Activated T-cell treated with anti-CD3 and anti-CD28 coated beads, Interleukin-2, amount 50 U/mL, for 24 hours (primary cell): ENCODE data around the gene LHFPL3.

Source experiments
- DNase-seq: peaks from one replicate; pipeline ENCODE4 v3.0.0-alpha.2; 2020
- H3K27ac Mint-ChIP-seq: 2 replicates; pipeline ENCODE4 v1.8.0; 2020; ENCODE audit warnings: mild to moderate bottlenecking, mixed read lengths
- H3K27me3 Mint-ChIP-seq: 2 replicates; pipeline ENCODE4 v1.8.0; 2020; ENCODE audit warnings: mixed read lengths
- H3K36me3 Mint-ChIP-seq: 2 replicates; pipeline ENCODE4 v1.8.0; 2020; ENCODE audit warnings: low read depth, mixed read lengths
- H3K4me1 Mint-ChIP-seq: 2 replicates; pipeline ENCODE4 v1.8.0; 2020; ENCODE audit warnings: low read depth, mixed read lengths
- H3K4me3 Mint-ChIP-seq: 2 replicates; pipeline ENCODE4 v1.8.0; 2020; ENCODE audit warnings: mild to moderate bottlenecking, moderate library complexity, mixed read lengths
- H3K9me3 Mint-ChIP-seq: 2 replicates; pipeline ENCODE4 v1.8.0; 2020; ENCODE audit warnings: mixed read lengths

LHFPL3 gene

GRCh38 chr7:104482362-104483037 lies 154.1 kb downstream of the LHFPL3 start:
- Mint-ChIP-seq H3K27me3 (no peaks in the 10 kb centered on the region), H3K4me1 (no peaks in the 10 kb centered on the region), H3K27ac (no peak overlapping the region), H3K4me3 (no peak overlapping the region), H3K36me3 (no peaks in the 10 kb centered on the region), H3K9me3 (no peaks in the 10 kb centered on the region)
- DNase-seq, result no peak

DNA sequence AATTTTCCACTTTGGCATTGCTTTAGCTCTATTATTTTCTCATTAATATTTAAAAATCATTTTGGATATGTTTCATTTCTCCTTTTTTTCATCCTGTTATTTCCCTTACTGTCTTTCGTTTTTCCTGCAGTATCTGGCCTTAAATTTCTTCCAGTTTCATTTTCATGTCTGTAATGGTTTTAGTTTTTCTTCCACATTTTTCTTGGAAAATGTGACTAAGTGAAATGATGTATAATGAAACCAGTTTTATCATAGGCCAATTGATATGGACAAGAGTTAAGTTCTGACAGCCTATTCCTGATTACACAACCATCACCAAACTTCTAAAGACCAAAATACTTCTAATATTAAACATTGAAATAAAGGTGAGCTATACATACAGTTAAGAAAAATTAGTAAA lies 158.5 kb downstream of the LHFPL3 start:
- Mint-ChIP-seq H3K27ac (no peak overlapping the region), H3K9me3 (no peaks in the 10 kb centered on the region), H3K4me1 (no peaks in the 10 kb centered on the region), H3K4me3 (no peak overlapping the region), H3K36me3 (no peaks in the 10 kb centered on the region), H3K27me3 (no peaks in the 10 kb centered on the region)
- DNase-seq, result no peak

- no peak for DNase-seq
- Mint-ChIP-seq H3K27ac (no peak overlapping the region), H3K36me3 (no peaks in the 10 kb centered on the region), H3K9me3 (no peaks in the 10 kb centered on the region), H3K27me3 (no peaks in the 10 kb centered on the region), H3K4me1 (no peaks in the 10 kb centered on the region), H3K4me3 (no peak overlapping the region)
Measured at GRCh38 chr7:104487642-104488041, 159.2 kb downstream of the LHFPL3 start.

DNA sequence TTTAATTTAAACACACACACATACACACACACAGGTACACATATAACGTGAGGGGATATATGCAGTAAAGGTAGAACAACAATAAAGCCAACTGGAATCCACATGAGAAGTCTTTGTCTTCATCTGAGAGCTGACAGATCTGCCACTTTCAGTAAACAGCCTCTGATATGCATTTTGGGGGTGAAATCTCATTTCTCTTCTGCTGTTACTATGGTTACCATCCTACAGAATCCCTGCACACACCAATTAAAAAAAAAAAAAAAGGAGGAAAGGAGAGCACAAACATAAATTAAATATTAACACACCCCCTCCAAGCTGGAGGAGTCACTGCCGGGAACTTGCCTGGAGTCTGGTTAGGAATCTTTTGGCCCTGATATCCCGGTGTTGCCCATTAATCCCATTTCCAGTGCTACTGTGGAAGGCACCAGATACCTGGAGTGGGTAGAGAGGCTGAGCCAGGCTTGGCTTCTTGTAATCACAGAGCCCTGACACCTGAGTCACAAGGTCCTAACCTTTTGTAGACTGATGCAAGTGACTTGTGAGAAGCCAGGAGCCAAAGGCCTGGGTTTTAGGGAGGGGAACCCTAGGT lies 169.1 kb downstream of the LHFPL3 start:
- H3K36me3 Mint-ChIP-seq, result no peaks in the 10 kb centered on the region
- no peaks in the 10 kb centered on the region for H3K9me3 Mint-ChIP-seq
- H3K27ac Mint-ChIP-seq, result no peak overlapping the region
- no peak overlapping the region for H3K4me3 Mint-ChIP-seq
- no peaks in the 10 kb centered on the region for H3K4me1 Mint-ChIP-seq
- H3K27me3 Mint-ChIP-seq, result no peaks in the 10 kb centered on the region
- DNase-seq, result no peak

- Mint-ChIP-seq H3K27ac (no peak overlapping the region), H3K27me3 (no peaks in the 10 kb centered on the region), H3K4me1 (no peaks in the 10 kb centered on the region), H3K4me3 (no peak overlapping the region), H3K36me3 (no peaks in the 10 kb centered on the region), H3K9me3 (no peaks in the 10 kb centered on the region)
- DNase-seq, result no peak
Measured at GRCh38 chr7:104499975-104500374, 171.6 kb downstream of the LHFPL3 start.

DNA sequence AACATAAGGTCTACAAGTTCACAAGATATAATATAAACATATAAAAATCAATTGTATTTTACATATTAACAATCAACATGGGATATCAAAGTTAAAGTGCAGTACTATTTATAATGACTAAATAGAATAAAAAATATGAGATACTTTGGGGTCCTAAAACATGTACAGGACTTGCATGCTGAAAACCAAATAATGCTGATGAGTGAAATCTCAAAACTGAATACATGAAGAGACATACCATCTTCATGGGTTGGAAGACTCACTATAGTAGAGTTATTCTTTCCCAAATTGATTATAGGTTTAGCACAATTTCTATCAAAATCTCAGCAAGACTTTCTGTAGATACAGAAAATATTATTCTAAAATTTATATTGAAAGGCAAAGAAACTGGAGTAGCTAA lies 181.5 kb downstream of the LHFPL3 start:
- no peaks in the 10 kb centered on the region for H3K9me3 Mint-ChIP-seq
- H3K27me3 Mint-ChIP-seq, result no peaks in the 10 kb centered on the region
- no peaks in the 10 kb centered on the region for H3K4me1 Mint-ChIP-seq
- no peaks in the 10 kb centered on the region for H3K36me3 Mint-ChIP-seq
- no peak overlapping the region for H3K27ac Mint-ChIP-seq
- no peak overlapping the region for H3K4me3 Mint-ChIP-seq
- DNase-seq, result no peak

DNA sequence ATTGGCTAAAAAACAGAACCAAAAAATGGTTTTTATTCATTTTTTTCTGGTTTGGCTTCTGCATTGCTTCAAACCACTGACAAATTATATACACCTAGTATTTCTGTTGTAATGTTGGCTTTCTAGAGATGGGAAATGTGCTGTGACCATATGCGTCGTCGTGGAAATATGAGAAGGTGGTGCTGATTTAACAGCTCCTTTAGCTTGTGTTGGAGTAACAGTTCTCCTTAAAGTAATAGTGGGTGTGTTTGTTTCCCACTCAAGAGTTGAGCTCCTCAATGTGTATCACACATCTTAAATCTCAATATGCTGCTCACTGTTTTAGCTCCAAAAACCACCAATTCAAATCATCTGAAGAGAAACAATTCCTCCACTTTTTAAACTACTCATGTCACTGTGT lies 196.4 kb downstream of the LHFPL3 start:
- H3K4me3 Mint-ChIP-seq, result no peak overlapping the region
- no peaks in the 10 kb centered on the region for H3K4me1 Mint-ChIP-seq
- H3K9me3 Mint-ChIP-seq, result no peaks in the 10 kb centered on the region
- no peaks in the 10 kb centered on the region for H3K36me3 Mint-ChIP-seq
- no peaks in the 10 kb centered on the region for H3K27me3 Mint-ChIP-seq
- H3K27ac Mint-ChIP-seq, result no peak overlapping the region
- DNase-seq, result no peak

- H3K27ac Mint-ChIP-seq, result no peak overlapping the region
- no peaks in the 10 kb centered on the region for H3K36me3 Mint-ChIP-seq
- H3K9me3 Mint-ChIP-seq, result no peaks in the 10 kb centered on the region
- no peaks in the 10 kb centered on the region for H3K27me3 Mint-ChIP-seq
- H3K4me1 Mint-ChIP-seq, result no peaks in the 10 kb centered on the region
- no peak overlapping the region for H3K4me3 Mint-ChIP-seq
- no peak for DNase-seq
Measured at GRCh38 chr7:104528142-104528541, 199.7 kb downstream of the LHFPL3 start.

DNA sequence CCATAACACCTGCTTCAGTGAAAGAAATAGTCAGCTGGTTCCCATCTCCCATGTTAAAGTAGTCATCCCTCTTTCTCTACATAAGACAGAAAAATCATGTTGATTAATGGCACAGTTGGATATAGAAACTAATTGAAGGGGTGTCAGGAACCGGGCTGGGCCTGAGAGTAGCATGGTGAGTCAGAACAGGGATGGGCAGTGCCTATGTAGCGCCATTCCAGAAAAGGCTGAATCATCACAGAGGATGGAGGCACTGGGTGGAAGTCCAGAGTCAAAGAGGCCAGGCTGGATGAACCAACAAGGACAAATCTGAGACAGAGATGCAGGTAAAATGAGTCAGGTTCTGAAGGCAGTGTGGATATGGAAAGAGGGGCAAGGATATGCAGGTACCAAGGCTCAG lies 201.2 kb downstream of the LHFPL3 start:
- DNase-seq, result no peak
- Mint-ChIP-seq H3K36me3 (no peaks in the 10 kb centered on the region), H3K27me3 (no peaks in the 10 kb centered on the region), H3K27ac (no peak overlapping the region), H3K4me1 (no peaks in the 10 kb centered on the region), H3K4me3 (no peak overlapping the region), H3K9me3 (no peaks in the 10 kb centered on the region)

DNA sequence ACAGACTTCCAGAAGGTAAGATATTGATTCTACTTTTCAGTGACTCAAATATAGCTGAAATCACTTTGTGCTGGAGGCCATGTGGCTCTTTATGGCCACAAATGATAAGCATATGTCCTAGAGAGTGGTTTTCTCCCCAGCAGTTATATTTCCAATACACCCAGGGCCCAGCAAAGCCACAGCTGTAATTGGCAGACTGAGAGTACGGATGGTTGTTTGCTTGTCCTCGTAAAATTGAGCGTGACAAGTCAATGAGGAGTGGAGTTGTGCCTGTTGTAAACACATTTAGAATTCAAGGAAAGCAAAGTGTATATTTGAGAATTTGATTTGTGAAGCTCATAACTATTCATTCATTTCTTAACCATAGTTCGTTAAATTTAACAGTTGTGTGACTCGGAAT lies 201.8 kb downstream of the LHFPL3 start:
- no peak for DNase-seq
- no peak overlapping the region for H3K27ac Mint-ChIP-seq
- no peaks in the 10 kb centered on the region for H3K9me3 Mint-ChIP-seq
- no peak overlapping the region for H3K4me3 Mint-ChIP-seq
- H3K36me3 Mint-ChIP-seq, result no peaks in the 10 kb centered on the region
- H3K4me1 Mint-ChIP-seq, result no peaks in the 10 kb centered on the region
- H3K27me3 Mint-ChIP-seq, result no peaks in the 10 kb centered on the region

GRCh38 chr7:104534149-104534548 lies 205.7 kb downstream of the LHFPL3 start:
- Mint-ChIP-seq H3K27me3 (no peaks in the 10 kb centered on the region), H3K9me3 (no peaks in the 10 kb centered on the region), H3K36me3 (no peaks in the 10 kb centered on the region), H3K4me1 (no peaks in the 10 kb centered on the region), H3K27ac (no peak overlapping the region), H3K4me3 (no peak overlapping the region)
- DNase-seq, result no peak

DNA sequence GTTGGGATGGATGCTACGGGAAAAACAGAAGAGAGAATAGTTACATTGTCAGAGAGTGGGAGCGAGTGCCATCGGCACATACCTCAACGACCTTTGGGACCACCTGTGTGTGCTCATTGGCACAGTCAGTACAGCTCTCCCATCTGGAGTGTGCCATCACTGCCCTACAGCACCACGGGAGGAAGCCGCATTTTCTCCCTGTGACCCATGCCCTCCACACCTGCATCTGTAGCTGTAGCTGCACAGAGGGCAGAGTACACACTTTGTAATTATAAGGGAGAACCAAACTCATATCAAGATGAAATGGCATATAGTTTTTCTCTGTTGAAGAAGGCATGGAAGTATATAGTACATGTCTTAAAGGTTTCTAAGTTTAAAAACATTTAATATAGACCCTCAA lies 207.4 kb downstream of the LHFPL3 start:
- Mint-ChIP-seq H3K4me3 (no peak overlapping the region), H3K36me3 (no peaks in the 10 kb centered on the region), H3K9me3 (no peaks in the 10 kb centered on the region)

DNA sequence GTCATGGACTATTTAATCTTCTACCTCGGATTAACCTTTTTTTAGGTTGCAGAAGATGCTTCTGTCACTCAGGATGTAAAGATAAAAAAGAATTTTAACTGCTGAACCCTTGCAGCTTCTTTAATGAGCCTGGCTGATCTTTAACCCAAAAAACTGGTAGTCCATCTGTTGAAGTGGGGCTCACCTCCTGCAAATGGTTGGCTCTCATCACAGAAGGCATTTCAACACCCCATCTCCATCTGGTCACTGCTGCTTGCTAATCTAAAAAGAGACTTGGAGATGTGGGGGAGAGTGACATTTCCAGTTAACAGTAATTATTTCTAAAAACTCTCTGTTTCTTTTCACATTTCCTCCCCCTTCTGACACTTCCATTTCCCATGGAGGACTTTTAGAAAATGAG lies 208.6 kb downstream of the LHFPL3 start:
- no peaks in the 10 kb centered on the region for H3K36me3 Mint-ChIP-seq
- no peaks in the 10 kb centered on the region for H3K27me3 Mint-ChIP-seq
- H3K4me3 Mint-ChIP-seq, result no peak overlapping the region

More for the DNA sequence above, 207.4 kb downstream of the LHFPL3 start:
- Mint-ChIP-seq H3K27ac (no peak overlapping the region), H3K27me3 (no peaks in the 10 kb centered on the region), H3K4me1 (no peaks in the 10 kb centered on the region)
- DNase-seq, result no peak

DNA sequence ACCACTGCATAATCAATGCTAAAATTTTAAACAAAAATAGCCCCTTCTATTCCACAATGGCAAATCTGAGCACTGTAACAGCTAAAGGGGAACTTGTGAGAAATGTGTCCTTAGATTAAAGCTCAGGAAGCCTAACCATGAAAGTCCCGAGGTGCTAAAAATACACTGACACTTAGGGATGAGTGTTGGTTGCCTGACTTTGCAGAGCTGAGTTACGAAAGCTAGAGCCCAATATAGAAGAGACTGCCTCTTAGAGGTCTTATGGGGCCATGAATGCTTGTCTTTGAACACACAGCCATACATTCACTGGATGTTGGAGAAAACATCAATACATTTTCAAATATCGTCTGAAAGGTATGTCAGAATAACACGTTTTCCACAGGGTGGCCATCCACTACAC lies 209.7 kb downstream of the LHFPL3 start:
- Mint-ChIP-seq H3K4me3 (no peak overlapping the region), H3K36me3 (no peaks in the 10 kb centered on the region), H3K27me3 (no peaks in the 10 kb centered on the region), H3K27ac (no peak overlapping the region), H3K4me1 (no peaks in the 10 kb centered on the region), H3K9me3 (no peaks in the 10 kb centered on the region)
- DNase-seq, result no peak

More for the DNA sequence above, 208.6 kb downstream of the LHFPL3 start:
- no peaks in the 10 kb centered on the region for H3K4me1 Mint-ChIP-seq
- no peak for DNase-seq
- no peaks in the 10 kb centered on the region for H3K9me3 Mint-ChIP-seq
- H3K27ac Mint-ChIP-seq, result no peak overlapping the region

DNA sequence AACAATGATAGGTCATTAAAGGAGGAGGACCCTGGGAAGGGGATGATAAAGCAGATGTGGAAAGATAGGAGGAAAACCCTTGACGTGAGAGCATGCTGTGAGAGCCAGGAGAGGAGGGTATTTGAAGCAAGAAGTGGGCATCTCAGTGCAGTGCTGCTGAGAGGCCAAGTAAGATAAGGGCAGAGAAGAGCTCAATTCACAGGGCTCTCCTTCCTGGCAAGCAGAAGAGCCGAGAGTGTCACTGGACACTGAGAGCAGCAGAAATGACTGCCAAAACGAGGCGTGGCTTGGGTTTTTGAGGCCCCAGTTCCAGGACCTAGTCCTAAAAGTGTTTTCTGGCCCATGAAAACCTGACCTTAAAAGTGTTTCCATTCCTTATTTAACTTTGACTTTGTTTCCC lies 213.5 kb downstream of the LHFPL3 start:
- Mint-ChIP-seq H3K27me3 (no peaks in the 10 kb centered on the region), H3K9me3 (no peaks in the 10 kb centered on the region), H3K36me3 (no peaks in the 10 kb centered on the region), H3K27ac (no peak overlapping the region), H3K4me3 (no peak overlapping the region), H3K4me1 (no peaks in the 10 kb centered on the region)
- no peak for DNase-seq

- Mint-ChIP-seq H3K4me1 (no peaks in the 10 kb centered on the region), H3K9me3 (no peaks in the 10 kb centered on the region), H3K27ac (no peak overlapping the region), H3K36me3 (no peaks in the 10 kb centered on the region), H3K27me3 (no peaks in the 10 kb centered on the region), H3K4me3 (no peak overlapping the region)
- no peak for DNase-seq
Measured at GRCh38 chr7:104548861-104549260, 220.5 kb downstream of the LHFPL3 start.
